Testis (tissue), 3 donors: ENCODE data around the gene MMAB. TPM values are rescaled to one million over a fixed set of nuclear protein-coding genes. Genes with fewer than 3 reads are reported as not detected.

Source experiments
- DNase-seq: peaks from one replicate; pipeline ENCODE4 v3.0.0-alpha.2; 2019
- H3K27ac ChIP-seq, 2 donors: fragments of 200-600 bp; sonication (generic); one replicate each; pipeline ENCODE4 v1.5.1; 2019
- H3K27me3 ChIP-seq: fragments of 200-600 bp; sonication (generic); one replicate; pipeline ENCODE4 v1.5.1; 2019
- H3K36me3 ChIP-seq: fragments of 200-600 bp; sonication (generic); one replicate; pipeline ENCODE4 v1.5.1; 2017; ENCODE audit warnings: low read depth; ENCODE audit errors: missing control alignments
- H3K4me1 ChIP-seq: fragments of 200-600 bp; sonication (generic); one replicate; pipeline ENCODE4 v1.5.1; 2019
- H3K4me3 ChIP-seq, 2 donors: fragments of 200-600 bp; sonication (generic); one replicate each; pipeline ENCODE4 v1.5.1; 2017 to 2019
- H3K9me3 ChIP-seq: fragments of 200-600 bp; sonication (generic); one replicate; pipeline ENCODE4 v1.5.1; 2017
- POLR2A ChIP-seq: fragments of 450-650 bp; IDR thresholded peaks from one replicate; pipeline ENCODE4 v1.6.1; 2017; ENCODE audit warnings: antibody characterized with exemption, mild to moderate bottlenecking, moderate library complexity
- WGBS, 2 donors: methylation state at CpG; one replicate each; pipeline ENCODE4 v1.1.5; 2018; 5-methylcytosine and 5-hydroxymethylcytosine counted together
- intact Hi-C: fragments of 100-400 bp; cut with DNase I; formaldehyde crosslinking; loops from one replicate; pipeline ENCODE4 v1.15.1; 2023; ENCODE audit warnings: low total_unique reads
- polyA plus RNA-seq: library from polyadenylated mRNA; stranded (reverse); fragments of 350-450 nt; fragmentation: Illumina TruSeq; extraction: RNeasy Lipid Tissue Mini Kit (QIAGEN cat#74804); gene quantifications from one replicate; pipeline ENCODE4 v1.2.3, GENCODE V29; 2014; ENCODE audit warnings: low read depth, low replicate concordance; ENCODE audit not compliant: insufficient read depth
- total RNA-seq, 2 donors: library from RNA; depleted of rRNA; stranded (reverse); fragments of >200 nt; gene quantifications; one replicate each; pipeline ENCODE4 v1.2.3, GENCODE V29; 2016
- TF ChIP-seq, protein P1 (sequence below), 3 experiments: fragments of 450-650 bp in 2 of 3; fragments of 200-600 bp in 1 of 3; sonication (generic) in 1 of 3; IDR thresholded peaks; one replicate each; pipeline ENCODE4 v1.5.1; 2016 to 2019; ENCODE audit warnings: antibody characterized with exemption in 3 of 3, mild to moderate bottlenecking in 2 of 3, moderate library complexity in 1 of 3

The MMAB gene
- total and polyA plus RNA-seq, 3 donors from 2014 or later, result 23.6 to 45.2 (median 26.4) TPM

DNA sequence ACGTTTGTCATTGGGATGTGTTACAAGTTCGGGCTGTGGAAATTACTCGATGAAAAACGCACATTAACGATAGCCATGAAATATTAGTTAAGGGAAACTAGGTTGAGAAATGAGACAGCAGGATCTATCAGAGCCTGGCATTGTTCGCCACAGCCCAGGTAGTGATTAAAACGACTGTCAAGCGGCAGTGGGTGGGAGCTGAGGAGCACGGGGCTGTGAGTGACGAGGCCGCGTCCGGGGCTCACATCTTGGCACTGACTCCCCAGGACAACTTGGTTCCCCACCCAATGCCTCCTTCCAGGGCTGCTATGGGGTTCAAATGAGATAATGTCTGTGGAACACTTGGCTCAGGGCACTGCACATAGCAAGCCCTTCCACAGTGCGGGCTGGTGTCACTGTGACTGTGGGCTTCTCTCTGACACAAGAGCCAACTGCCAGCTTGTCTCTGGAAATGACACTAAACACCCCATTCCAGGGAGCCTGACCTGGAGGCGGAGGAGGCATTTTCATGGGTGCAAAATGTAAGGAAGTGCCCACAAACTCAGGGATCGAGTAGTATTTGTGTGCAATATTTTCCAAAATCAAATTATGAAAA, 19.3 kb downstream of the MMAB start:
- no peak for DNase-seq
- 54 to 67% methylated on average over 16 of the region's 16 CpGs for WGBS, 2 donors
- Histone ChIP-seq H3K9me3 (no peaks in the 10 kb centered on the region), H3K4me3 (no peak overlapping the region), H3K27ac (no peak overlapping the region), H3K36me3 (no peaks in the 10 kb centered on the region), H3K4me1 (peaks cover 3% of the 10 kb centered on the region), H3K27me3 (no peaks in the 10 kb centered on the region)
- TF ChIP-seq, protein P1, sequence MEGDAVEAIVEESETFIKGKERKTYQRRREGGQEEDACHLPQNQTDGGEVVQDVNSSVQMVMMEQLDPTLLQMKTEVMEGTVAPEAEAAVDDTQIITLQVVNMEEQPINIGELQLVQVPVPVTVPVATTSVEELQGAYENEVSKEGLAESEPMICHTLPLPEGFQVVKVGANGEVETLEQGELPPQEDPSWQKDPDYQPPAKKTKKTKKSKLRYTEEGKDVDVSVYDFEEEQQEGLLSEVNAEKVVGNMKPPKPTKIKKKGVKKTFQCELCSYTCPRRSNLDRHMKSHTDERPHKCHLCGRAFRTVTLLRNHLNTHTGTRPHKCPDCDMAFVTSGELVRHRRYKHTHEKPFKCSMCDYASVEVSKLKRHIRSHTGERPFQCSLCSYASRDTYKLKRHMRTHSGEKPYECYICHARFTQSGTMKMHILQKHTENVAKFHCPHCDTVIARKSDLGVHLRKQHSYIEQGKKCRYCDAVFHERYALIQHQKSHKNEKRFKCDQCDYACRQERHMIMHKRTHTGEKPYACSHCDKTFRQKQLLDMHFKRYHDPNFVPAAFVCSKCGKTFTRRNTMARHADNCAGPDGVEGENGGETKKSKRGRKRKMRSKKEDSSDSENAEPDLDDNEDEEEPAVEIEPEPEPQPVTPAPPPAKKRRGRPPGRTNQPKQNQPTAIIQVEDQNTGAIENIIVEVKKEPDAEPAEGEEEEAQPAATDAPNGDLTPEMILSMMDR (IDR thresholded peaks at IDR 0.05), result no peak
- no peak for TF ChIP-seq POLR2A
- intact Hi-C loops, result no loop called here

DNA sequence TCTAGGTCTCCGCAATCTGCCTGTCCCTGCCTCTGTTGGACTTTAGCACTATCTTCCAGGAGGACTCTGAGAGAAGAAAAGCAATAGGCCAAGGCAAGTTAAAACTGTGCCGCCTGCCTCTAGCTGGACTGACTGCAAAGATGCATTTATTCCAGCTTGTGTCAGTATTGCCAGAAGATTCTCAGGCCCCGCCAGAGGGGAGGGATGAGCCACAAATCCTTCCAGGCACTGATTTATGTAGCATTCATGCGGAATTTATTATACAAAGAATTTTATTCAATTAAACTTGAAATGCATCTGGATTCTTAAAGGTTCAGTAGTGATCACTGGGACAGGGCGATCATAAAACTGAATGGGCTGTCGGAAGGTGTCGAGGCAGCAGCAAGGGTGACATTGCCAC, 19.8 kb downstream of the MMAB start:
- 80 to 81% methylated on average over 7 of the region's 7 CpGs for WGBS, 2 donors
- H3K27me3 ChIP-seq, result no peaks in the 10 kb centered on the region
- no peak for DNase-seq
- H3K36me3 ChIP-seq, result no peaks in the 10 kb centered on the region
- peaks cover 3% of the 10 kb centered on the region for H3K4me1 ChIP-seq
- H3K9me3 ChIP-seq, result no peaks in the 10 kb centered on the region
- H3K27ac ChIP-seq, result no peak overlapping the region
- TF ChIP-seq, protein P1 (IDR thresholded peaks at IDR 0.05), result no peak
- no peak for TF ChIP-seq POLR2A
- no peak overlapping the region for H3K4me3 ChIP-seq
- intact Hi-C loops, result no loop called here

DNA sequence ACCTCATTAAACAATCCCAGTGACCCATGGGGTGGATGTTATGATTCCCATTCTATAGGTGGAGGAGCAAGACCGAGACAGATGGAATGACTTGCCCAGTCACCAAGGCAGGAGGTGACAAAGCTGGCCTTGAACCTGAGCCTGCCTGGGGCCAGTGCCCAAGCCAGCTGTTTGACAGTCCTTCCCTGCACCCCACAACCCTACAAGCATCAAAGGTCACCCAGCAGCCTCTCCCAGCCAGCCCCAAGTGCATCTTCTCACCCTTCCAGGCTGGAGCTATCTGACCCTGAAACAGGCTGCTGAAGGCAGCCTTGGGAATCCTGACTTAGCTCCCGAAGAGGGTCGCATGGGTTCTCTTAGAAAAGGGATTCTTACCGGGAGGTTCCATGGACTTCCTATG, 20.3 kb downstream of the MMAB start:
- Histone ChIP-seq H3K36me3 (no peaks in the 10 kb centered on the region), H3K4me3 (no peak overlapping the region), H3K9me3 (no peaks in the 10 kb centered on the region), H3K4me1 (peaks cover 3% of the 10 kb centered on the region), H3K27me3 (no peaks in the 10 kb centered on the region), H3K27ac (no peak overlapping the region)
- 63 to 72% methylated on average over 4 of the region's 4 CpGs for WGBS, 2 donors
- intact Hi-C loops, result no loop called here
- TF ChIP-seq, protein P1 (IDR thresholded peaks at IDR 0.05), result no peak
- TF ChIP-seq POLR2A, result no peak
- no peak for DNase-seq

DNA sequence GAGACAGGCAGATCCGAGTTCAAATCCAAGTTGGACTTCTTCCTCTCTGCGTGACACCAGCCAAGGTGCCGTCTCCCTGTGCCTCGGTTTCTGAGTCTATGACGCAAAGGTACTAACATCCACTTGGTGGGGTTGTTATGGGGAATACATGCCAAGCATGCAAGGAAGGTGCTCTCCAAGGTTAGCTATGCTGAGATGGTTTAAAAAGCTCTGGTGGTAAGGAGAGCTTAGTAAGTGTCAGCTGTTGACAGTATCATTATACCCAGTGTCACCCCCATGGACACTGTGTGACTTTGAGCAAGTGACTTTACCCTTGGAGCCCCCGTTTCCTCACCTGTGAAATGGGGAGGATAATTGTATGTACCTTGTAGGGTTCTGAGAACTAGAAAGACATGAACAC, 22.2 kb downstream of the MMAB start:
- H3K27me3 ChIP-seq, result no peaks in the 10 kb centered on the region
- no peak for DNase-seq
- TF ChIP-seq, protein P1 (IDR thresholded peaks at IDR 0.05), result no peak
- TF ChIP-seq POLR2A, result no peak
- H3K9me3 ChIP-seq, result no peaks in the 10 kb centered on the region
- 94 to 97% methylated on average over 6 of the region's 6 CpGs for WGBS, 2 donors
- peaks cover 3% of the 10 kb centered on the region for H3K4me1 ChIP-seq
- H3K4me3 ChIP-seq, result no peak overlapping the region
- no peak overlapping the region for H3K27ac ChIP-seq
- intact Hi-C loops, result no loop called here
- no peaks in the 10 kb centered on the region for H3K36me3 ChIP-seq

DNA sequence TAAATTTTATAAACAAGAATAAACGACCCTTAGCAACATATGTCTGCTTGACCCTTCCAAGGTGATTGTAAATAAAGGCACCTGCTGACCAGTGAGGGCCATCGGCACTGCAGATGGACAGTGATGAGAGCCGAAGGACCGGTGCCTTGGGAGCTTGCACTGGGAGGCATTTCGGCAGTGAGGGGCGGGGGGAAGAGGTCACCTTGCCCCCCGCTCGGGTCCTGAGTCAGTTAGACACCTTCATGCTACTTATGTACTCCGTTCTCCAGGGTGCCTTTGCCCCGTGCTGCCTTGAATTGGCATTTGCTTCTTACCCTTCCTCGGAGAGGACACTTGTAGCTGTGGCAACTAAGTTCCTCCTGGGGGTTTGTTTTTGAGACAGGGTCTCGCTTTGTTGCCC, 23.0 kb downstream of the MMAB start:
- H3K4me1 ChIP-seq, result peaks cover 3% of the 10 kb centered on the region
- H3K27me3 ChIP-seq, result no peaks in the 10 kb centered on the region
- no peak overlapping the region for H3K4me3 ChIP-seq
- 66 to 69% methylated on average over 8 to 12 of the region's 12 CpGs for WGBS, 2 donors
- no peaks in the 10 kb centered on the region for H3K9me3 ChIP-seq
- intact Hi-C loops, result no loop called here
- no peak overlapping the region for H3K27ac ChIP-seq
- H3K36me3 ChIP-seq, result no peaks in the 10 kb centered on the region
- TF ChIP-seq, protein P1 (IDR thresholded peaks at IDR 0.05), result no peak
- no peak for DNase-seq
